MM.1S (cell line): Measurements from ENCODE around the gene EFTUD2.

ENCODE experiments used
- DNase-seq: peaks from one replicate; pipeline ENCODE4 v3.0.0-alpha.2; 2015
- H2AFZ ChIP-seq: fragments of 300-600 bp; sonication (generic); 2 replicates; pipeline ENCODE4 v1.6.0; 2016; ENCODE audit warnings: antibody characterized with exemption, low read length
- H3F3A ChIP-seq: fragments of 300-600 bp; sonication (generic); 2 replicates; pipeline ENCODE4 v1.6.1; 2016; ENCODE audit warnings: mild to moderate bottlenecking, antibody characterized with exemption, low read length, moderate library complexity, mixed read lengths; ENCODE audit not compliant: insufficient read depth
- H3K27ac ChIP-seq: fragments of 300-600 bp; sonication (generic); 2 replicates; pipeline ENCODE4 v1.5.1; 2016; ENCODE audit warnings: mild to moderate bottlenecking, low read length
- H3K27me3 ChIP-seq: fragments of 300-600 bp; sonication (generic); replicated peaks from 2 replicates; pipeline ENCODE4 v1.6.0; 2016; ENCODE audit warnings: low read length; ENCODE audit not compliant: insufficient read depth
- H3K36me3 ChIP-seq: fragments of 300-600 bp; sonication (generic); replicated peaks from 2 replicates; pipeline ENCODE4 v1.6.1; 2016; ENCODE audit warnings: mild to moderate bottlenecking, low read length, mixed read lengths; ENCODE audit not compliant: insufficient read depth
- H3K4me1 ChIP-seq: fragments of 300-600 bp; sonication (generic); 2 replicates; pipeline ENCODE4 v1.6.1; 2016; ENCODE audit warnings: low read length, mixed read lengths
- H3K4me2 ChIP-seq: fragments of 300-600 bp; sonication (generic); 2 replicates; pipeline ENCODE4 v1.6.0; 2016; ENCODE audit warnings: low read depth, low read length
- H3K4me3 ChIP-seq: fragments of 300-600 bp; sonication (generic); 2 replicates; pipeline ENCODE4 v1.5.1; 2016; ENCODE audit warnings: low read length, mixed read lengths
- H3K79me2 ChIP-seq: fragments of 300-600 bp; sonication (generic); 2 replicates; pipeline ENCODE4 v1.6.1; 2016; ENCODE audit warnings: mixed run types, low read length, mixed read lengths
- H3K9ac ChIP-seq: fragments of 300-600 bp; sonication (generic); 2 replicates; pipeline ENCODE4 v1.6.1; 2016; ENCODE audit warnings: low read length, mixed read lengths
- H3K9me2 ChIP-seq: fragments of 300-600 bp; sonication (generic); replicated peaks from 2 replicates; pipeline ENCODE4 v1.6.1; 2016; ENCODE audit warnings: mild to moderate bottlenecking, low read length, mixed read lengths; ENCODE audit not compliant: insufficient read depth
- H3K9me3 ChIP-seq: fragments of 300-600 bp; sonication (generic); replicated peaks from 2 replicates; pipeline ENCODE4 v1.6.1; 2016; ENCODE audit warnings: mild to moderate bottlenecking, low read length, mixed read lengths; ENCODE audit not compliant: insufficient read depth
- H4K20me1 ChIP-seq: fragments of 300-600 bp; sonication (generic); 2 replicates; pipeline ENCODE4 v1.6.1; 2016; ENCODE audit warnings: mild to moderate bottlenecking, low read length, moderate library complexity, mixed read lengths; ENCODE audit not compliant: insufficient read depth
- CTCF ChIP-seq: fragments of 300-600 bp; sonication (generic); IDR thresholded peaks from 2 replicates; pipeline ENCODE4 v1.5.1; 2016; ENCODE audit warnings: antibody characterized with exemption, low read length, mixed read lengths
- EZH2 ChIP-seq: fragments of 300-600 bp; sonication (generic); optimal IDR thresholded peaks from 2 replicates; pipeline ENCODE3; 2017; ENCODE audit warnings: low read depth, mild to moderate bottlenecking, antibody characterized with exemption, low read length, mixed read lengths
- EZH2phosphoT487 ChIP-seq: fragments of 300-600 bp; sonication (generic); IDR thresholded peaks from 2 replicates; pipeline ENCODE4 v1.6.1; 2018; ENCODE audit warnings: antibody characterized with exemption, low read length

Gene EFTUD2

GRCh38 chr17:44933824-44934744 lies 34.8 kb upstream of the EFTUD2 start:
- no peaks in the 10 kb centered on the region for H3K4me1 ChIP-seq
- peaks cover 35% of the 10 kb centered on the region for H3K79me2 ChIP-seq
- no peak overlapping the region for H3K9ac ChIP-seq
- H3F3A ChIP-seq = no peaks in the 10 kb centered on the region
- no peaks in the 10 kb centered on the region for H3K27me3 ChIP-seq
- peaks cover 9% of the 10 kb centered on the region; the same call in 1 of the 2 replicates for H3K36me3 ChIP-seq
- DNase-seq = no peak
- TF ChIP-seq EZH2phosphoT487 (no peak), CTCF (no peak), EZH2 (no peak)
- no peaks in the 10 kb centered on the region for H3K9me2 ChIP-seq
- no peak overlapping the region for H3K4me2 ChIP-seq
- H3K27ac ChIP-seq = no peak overlapping the region
- no peaks in the 10 kb centered on the region for H3K9me3 ChIP-seq
- H2AFZ ChIP-seq = no peak overlapping the region
- no peak overlapping the region for H3K4me3 ChIP-seq
- no peaks in the 10 kb centered on the region; the same call in 1 of the 2 replicates for H4K20me1 ChIP-seq

- peaks cover 16% of the 10 kb centered on the region; the same call in 1 of the 2 replicates for H3K36me3 ChIP-seq
- peaks cover 25% of the 10 kb centered on the region for H3K79me2 ChIP-seq
- H3K27ac ChIP-seq = no peak overlapping the region
- H3K4me3 ChIP-seq = no peak overlapping the region
- no peak for DNase-seq
- no peaks in the 10 kb centered on the region; the same call in 1 of the 2 replicates for H4K20me1 ChIP-seq
- no peaks in the 10 kb centered on the region for H3K9me3 ChIP-seq
- no peak overlapping the region for H2AFZ ChIP-seq
- no peaks in the 10 kb centered on the region for H3K27me3 ChIP-seq
- H3F3A ChIP-seq = no peaks in the 10 kb centered on the region
- no peak for TF ChIP-seq CTCF
- no peak for TF ChIP-seq EZH2phosphoT487
- TF ChIP-seq EZH2 = no peak
- H3K9ac ChIP-seq = no peak overlapping the region
- H3K4me1 ChIP-seq = no peaks in the 10 kb centered on the region
- no peak overlapping the region for H3K4me2 ChIP-seq
- no peaks in the 10 kb centered on the region for H3K9me2 ChIP-seq
Measured at GRCh38 chr17:44932787-44933097, 33.5 kb upstream of the EFTUD2 start.

- TF ChIP-seq EZH2phosphoT487 (no peak), CTCF (no peak), EZH2 (no peak)
- no peak overlapping the region for H3K4me3 ChIP-seq
- no peaks in the 10 kb centered on the region for H3F3A ChIP-seq
- no peak overlapping the region for H3K27ac ChIP-seq
- no peaks in the 10 kb centered on the region for H3K9me3 ChIP-seq
- H3K4me2 ChIP-seq = no peak overlapping the region
- peaks cover 17% of the 10 kb centered on the region for H3K36me3 ChIP-seq
- no peaks in the 10 kb centered on the region for H3K9me2 ChIP-seq
- H4K20me1 ChIP-seq = no peaks in the 10 kb centered on the region; the same call in 1 of the 2 replicates
- DNase-seq = no peak
- no peak overlapping the region for H2AFZ ChIP-seq
- H3K79me2 ChIP-seq = peaks cover 20% of the 10 kb centered on the region
- H3K4me1 ChIP-seq = no peaks in the 10 kb centered on the region
- no peak overlapping the region for H3K9ac ChIP-seq
- H3K27me3 ChIP-seq = no peaks in the 10 kb centered on the region
Measured at GRCh38 chr17:44932096-44932786, 33.0 kb upstream of the EFTUD2 start.
